Heart left ventricle (tissue), 16 donors: ENCODE data around the gene C1orf159. TPM values are rescaled to one million over a fixed set of nuclear protein-coding genes. Genes with fewer than 3 reads are reported as not detected.

Experiments
- ATAC-seq, 4 donors: fragments of 200-7000 bp; cut with Tn5 transposase; one replicate each; pipeline ENCODE4 v1.9.1; 2020 to 2022; ENCODE audit warnings: moderate library complexity in 4 of 4, mild to moderate bottlenecking in 3 of 4, moderate number of reproducible peaks in 1 of 4
- DNase-seq, 5 donors: peaks; one replicate each; pipeline ENCODE4 v3.0.0-alpha.2; 2020
- H3K27ac ChIP-seq, 12 donors: fragments of 200-600 bp; sonication (generic) in 4 of 12; one replicate each; pipeline versions ENCODE4 v1.5.0 to v1.8.0; 2016 to 2022; ENCODE audit warnings: mild to moderate bottlenecking in 2 of 12
- H3K27me3 ChIP-seq, 9 donors: fragments of 200-600 bp; sonication (generic) in 2 of 9; one replicate each; pipeline versions ENCODE4 v1.5.1 to v1.8.0; 2016 to 2022; ENCODE audit warnings: mild to moderate bottlenecking in 3 of 9
- H3K36me3 ChIP-seq, 9 donors: fragments of 200-600 bp; sonication (generic) in 2 of 9; one replicate each; pipeline versions ENCODE4 v1.5.0 to v1.8.0; 2018 to 2022; ENCODE audit warnings: mild to moderate bottlenecking in 2 of 9
- H3K4me1 ChIP-seq, 12 donors: fragments of 200-600 bp; sonication (generic) in 4 of 12; one replicate each; pipeline versions ENCODE4 v1.5.0 to v1.8.0; 2016 to 2022; ENCODE audit warnings: mild to moderate bottlenecking in 3 of 12
- H3K4me3 ChIP-seq, 12 donors: fragments of 200-600 bp; sonication (generic) in 4 of 12; one replicate each; pipeline versions ENCODE4 v1.5.0 to v1.8.0; 2017 to 2022; ENCODE audit warnings: mild to moderate bottlenecking in 9 of 12, moderate library complexity in 4 of 12
- H3K9me3 ChIP-seq, 12 donors: fragments of 200-600 bp; sonication (generic) in 4 of 12; one replicate each; pipeline versions ENCODE4 v1.5.0 to v1.8.0; 2016 to 2022; ENCODE audit warnings: mild to moderate bottlenecking in 1 of 12
- CTCF ChIP-seq, 12 donors: fragments of 200-600 bp; sonication (generic) in 4 of 12; IDR thresholded peaks; one replicate each; pipeline versions ENCODE4 v1.5.0 to v1.8.0; 2018 to 2022; ENCODE audit warnings: antibody characterized with exemption in 12 of 12, mild to moderate bottlenecking in 5 of 12
- POLR2A ChIP-seq, 2 donors: fragments of 450-650 bp; IDR thresholded peaks; one replicate each; pipeline ENCODE4 v1.6.1; 2017; ENCODE audit warnings: antibody characterized with exemption in 2 of 2, mild to moderate bottlenecking in 2 of 2, moderate library complexity in 2 of 2
- WGBS, 4 donors: extraction: QIAGEN DNeasy Blood & Tissue Kit in 2 of 4; methylation state at CpG; one replicate each; pipeline versions ENCODE4 v1.1.5 to v1.1.7; 2013 to 2018; 5-methylcytosine and 5-hydroxymethylcytosine counted together
- intact Hi-C, 10 donors: fragments of 100-400 bp; cut with DNase I; formaldehyde crosslinking; loops; one replicate each; pipeline versions ENCODE4 v1.11.1 to v1.14.2; 2022
- polyA plus RNA-seq, 2 donors: library from polyadenylated mRNA; stranded (reverse); fragments of 200-250 nt; gene quantifications; one replicate each; pipeline ENCODE4 v1.2.3, GENCODE V29; 2013
- total RNA-seq, 9 donors: library from RNA; depleted of rRNA in 2 of 9; stranded (reverse); fragments of >200 nt in 2 of 9; fragmentation: NEBNext Ultra II Directional in 3 of 9; extraction: Animal tissue kit (Norgen Biotek cat#: 25700) in 3 of 9; gene quantifications; one replicate each; pipeline versions ENCODE4 v1.1.0 to v1.2.4, GENCODE V29; 2016 to 2023
- donor health status: ischemic (EF 13 %, LVEDD 7.1; RV severe dilation, severe dysfunction).
- donor health status: healthy with polysubstance abuse.
- donor health status: DM: no; HTN: yes; CAD: no.
- donor health status: DM: no; HTN: no; CAD: no.
- donor health status: ischemic (EF 25% LVEDD 6.9; RV normal size, moderate dysfunction).
- donor health status: ischemic (EF 25% LVEDD 5.7; RV mildly dilated, moderate dysfunction).
- donor health status: healthy.
- donor health status: DM: yes; HTN: yes; CAD: no.
- donor health status: ischemic (EF 35%, LVEDD 5.7; RV mildly dilated, moderate dysfunction).
- donor health status: nonischemic (EF 11% LVEDD 7.7; RV severe dilation, severe dysfunction).
- donor health status: DM: yes; HTN: yes; CAD: no.
- donor health status: PGD.
- donor health status: ischemic (EF 29% LVEDD 5.4; RV normal size, mild dysfunction).
- donor health status: nonischemic (EF 23%, LVEDD 6.1; RV moderate dilation, normal function).

The C1orf159 gene
- total and polyA plus RNA-seq, 11 donors = 3.7 to 7.2 (median 4.4) TPM

DNA sequence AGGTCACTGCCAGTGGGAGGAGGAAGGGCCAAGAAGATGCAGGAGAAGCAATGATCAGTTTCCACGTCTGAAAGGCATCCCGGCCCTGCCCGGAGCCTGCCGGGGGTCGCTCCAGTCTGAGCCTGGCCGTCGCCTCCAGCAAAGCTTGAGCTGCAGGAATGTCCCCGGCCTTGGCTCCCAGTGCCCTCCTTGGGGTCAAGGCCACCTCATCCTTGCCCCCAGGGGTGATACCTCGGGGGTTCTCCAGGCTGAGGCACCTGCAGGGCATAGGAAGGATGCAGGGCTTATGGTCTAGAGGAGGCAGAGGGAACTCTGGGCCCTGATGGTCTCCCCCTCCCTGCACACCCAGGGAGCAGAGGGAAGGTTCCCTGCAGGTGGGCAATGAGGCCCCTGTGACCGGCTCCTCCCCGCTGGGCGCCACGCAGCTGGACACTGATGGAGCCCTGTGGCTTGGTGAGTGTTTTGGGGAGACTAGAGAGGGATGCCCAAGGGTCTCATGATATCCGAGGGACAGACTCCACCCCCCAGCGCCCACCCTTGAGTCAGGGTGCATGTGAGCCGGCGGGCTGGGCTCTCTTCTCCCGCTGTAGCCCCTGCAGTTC lies 61.7 kb downstream of the C1orf159 start:
- ATAC-seq = no peak
- TF ChIP-seq CTCF (IDR thresholded peaks at IDR 0.05) = no peak
- no peak for TF ChIP-seq POLR2A (IDR thresholded peaks at IDR 0.05)
- no peak overlapping the region for H3K4me3 ChIP-seq
- no peak overlapping the region for H3K27ac ChIP-seq
- H3K4me1 ChIP-seq = peaks cover 0 to 13% (median 5%) of the 10 kb centered on the region in 12 donors
- H3K27me3 ChIP-seq = peaks cover 0 to 18% (median 7%) of the 10 kb centered on the region in 9 donors
- peaks cover 0 to 31% (median 0%) of the 10 kb centered on the region in 9 donors for H3K36me3 ChIP-seq
- 94 to 100% (median 95%) methylated on average over 4 to 18 of the region's 18 CpGs for WGBS, 4 donors
- DNase-seq = no peak
- no peaks in the 10 kb centered on the region for H3K9me3 ChIP-seq
- intact Hi-C loops = no loop called here

DNA sequence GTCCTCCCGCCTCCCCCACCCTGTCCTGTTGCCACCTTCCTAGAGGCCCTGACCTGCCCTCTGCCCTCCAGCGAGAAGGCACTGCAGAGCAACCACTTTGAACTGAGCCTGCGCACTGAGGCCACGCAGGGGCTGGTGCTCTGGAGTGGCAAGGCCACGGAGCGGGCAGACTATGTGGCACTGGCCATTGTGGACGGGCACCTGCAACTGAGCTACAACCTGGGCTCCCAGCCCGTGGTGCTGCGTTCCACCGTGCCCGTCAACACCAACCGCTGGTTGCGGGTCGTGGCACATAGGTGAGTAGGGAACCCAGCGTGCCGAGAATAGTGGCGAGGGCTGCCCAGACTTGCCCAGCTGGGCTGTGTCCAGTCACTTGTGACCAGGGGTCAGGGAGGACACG lies 62.2 kb downstream of the C1orf159 start:
- peaks cover 0 to 32% (median 0%) of the 10 kb centered on the region in 9 donors for H3K36me3 ChIP-seq
- H3K4me1 ChIP-seq = peaks cover 0 to 8% (median under 1%) of the 10 kb centered on the region in 12 donors
- H3K4me3 ChIP-seq = no peak overlapping the region
- DNase-seq (no peak), ATAC-seq (no peak)
- TF ChIP-seq CTCF (IDR thresholded peaks at IDR 0.05) (no peak), POLR2A (IDR thresholded peaks at IDR 0.05) (no peak)
- WGBS, 4 donors = 95 to 98% (median 96%) methylated on average over 12 to 18 of the region's 18 CpGs
- no peak overlapping the region for H3K27ac ChIP-seq
- no peaks in the 10 kb centered on the region for H3K9me3 ChIP-seq
- intact Hi-C loops = no loop called here
- H3K27me3 ChIP-seq = peaks cover 0 to 13% (median 7%) of the 10 kb centered on the region in 9 donors

GRCh38 chr1:1053022-1053421 lies 62.9 kb downstream of the C1orf159 start:
- H3K9me3 ChIP-seq = no peaks in the 10 kb centered on the region
- intact Hi-C loops = no loop called here
- WGBS, 4 donors = 94 to 100% (median 95%) methylated on average over 7 to 15 of the region's 15 CpGs
- peaks cover 0 to 32% (median 0%) of the 10 kb centered on the region in 9 donors for H3K36me3 ChIP-seq
- no peak overlapping the region for H3K4me3 ChIP-seq
- no peak for ATAC-seq
- no peak for TF ChIP-seq CTCF (IDR thresholded peaks at IDR 0.05)
- no peak for TF ChIP-seq POLR2A (IDR thresholded peaks at IDR 0.05)
- no peak for DNase-seq
- no peak overlapping the region for H3K27ac ChIP-seq
- peaks cover 0 to 1% (median 0%) of the 10 kb centered on the region in 12 donors for H3K4me1 ChIP-seq
- peaks cover 0 to 7% (median under 1%) of the 10 kb centered on the region in 9 donors for H3K27me3 ChIP-seq

- intact Hi-C loops = no loop called here
- Histone ChIP-seq H3K4me1 (no peaks in the 10 kb centered on the region), H3K9me3 (no peaks in the 10 kb centered on the region), H3K36me3 (peaks cover 0 to 37% (median 3%) of the 10 kb centered on the region in 9 donors), H3K27ac (no peak overlapping the region), H3K4me3 (no peak overlapping the region), H3K27me3 (peaks cover 0 to 5% (median 0%) of the 10 kb centered on the region in 9 donors)
- no peak for DNase-seq
- WGBS, 4 donors = 93 to 95% (median 94%) methylated on average over 28 to 29 of the region's 29 CpGs
- ATAC-seq = no peak
- TF ChIP-seq CTCF (IDR thresholded peaks at IDR 0.05) = no peak
- no peak for TF ChIP-seq POLR2A (IDR thresholded peaks at IDR 0.05)
Observed at GRCh38 chr1:1052003-1052840, 63.7 kb downstream of the C1orf159 start.
